Hematopoietic multipotent progenitor cell treated with erythropoietin and hydrocortisone succinate and interleukin-3 and kit ligand, for 15 days (in vitro differentiated cells): ENCODE measurements around the gene ALPK3.

Experiments
- DNase-seq: peaks from one replicate; pipeline ENCODE4 v3.0.0-alpha.2; 2015; ENCODE audit warnings: low spot score

The ALPK3 gene

DNA sequence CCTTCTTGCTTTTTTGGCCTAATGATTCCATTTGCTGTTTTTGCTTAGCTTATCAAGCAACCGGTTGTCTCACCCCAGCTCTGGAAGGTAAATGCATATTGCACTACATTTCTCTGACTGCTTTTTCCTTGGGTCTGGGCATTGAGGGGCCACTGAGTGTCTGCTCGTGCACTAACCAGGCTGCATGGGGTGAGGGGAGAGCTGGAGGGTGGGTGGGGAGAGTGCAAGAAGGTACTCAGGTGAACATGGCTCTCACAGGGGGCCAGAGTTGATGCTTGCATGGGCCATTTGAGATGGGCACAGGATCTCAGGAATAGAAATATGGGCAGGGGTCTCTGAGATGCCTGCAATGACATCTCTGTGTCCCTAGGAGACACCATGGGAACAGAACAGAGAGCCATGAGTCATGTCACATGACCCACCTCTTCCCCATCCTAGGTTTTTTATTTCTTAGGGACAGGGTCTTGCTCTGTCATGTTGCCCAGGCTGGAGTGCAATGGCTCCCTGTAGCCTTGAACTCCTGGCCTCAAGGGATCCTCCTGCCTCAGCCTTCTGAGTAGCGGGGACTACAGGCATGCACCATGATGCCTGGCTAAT, 6.2 kb downstream of the ALPK3 start:
- no peak for DNase-seq

DNA sequence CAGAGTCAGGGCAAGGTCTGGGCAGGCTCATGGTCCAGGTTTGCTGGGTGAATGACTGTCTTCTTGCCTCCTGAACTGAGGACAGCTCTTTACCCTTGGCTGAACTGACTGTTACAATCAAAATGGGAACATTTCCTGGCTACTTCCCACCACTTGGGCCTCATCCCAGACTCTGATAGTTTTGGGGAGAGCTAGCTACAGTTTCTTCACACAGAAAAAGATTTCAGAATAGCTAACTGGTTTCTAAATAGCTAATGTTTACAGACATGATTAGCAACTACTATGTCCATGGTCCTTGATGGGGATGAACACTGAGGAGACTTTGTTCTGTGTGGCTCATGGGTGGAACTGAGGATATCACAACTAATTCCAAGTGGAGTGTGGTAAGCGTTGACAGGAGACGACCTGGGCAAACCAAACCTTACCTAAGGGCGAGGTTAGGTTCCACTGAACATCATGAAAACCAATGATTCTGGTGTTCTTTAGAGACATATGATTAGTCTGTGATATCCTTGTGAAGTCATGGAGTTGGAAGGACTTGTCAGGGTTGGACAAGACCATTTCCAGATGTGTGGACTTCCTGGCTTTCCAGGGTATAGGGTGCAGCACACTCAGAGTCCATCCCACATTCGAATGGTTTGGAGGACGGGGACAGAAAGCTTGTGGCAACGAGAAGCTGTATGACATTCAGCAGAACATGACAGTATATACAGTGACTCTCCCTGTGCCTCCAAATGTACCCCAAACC, 7.3 kb downstream of the ALPK3 start:
- no peak for DNase-seq

DNA sequence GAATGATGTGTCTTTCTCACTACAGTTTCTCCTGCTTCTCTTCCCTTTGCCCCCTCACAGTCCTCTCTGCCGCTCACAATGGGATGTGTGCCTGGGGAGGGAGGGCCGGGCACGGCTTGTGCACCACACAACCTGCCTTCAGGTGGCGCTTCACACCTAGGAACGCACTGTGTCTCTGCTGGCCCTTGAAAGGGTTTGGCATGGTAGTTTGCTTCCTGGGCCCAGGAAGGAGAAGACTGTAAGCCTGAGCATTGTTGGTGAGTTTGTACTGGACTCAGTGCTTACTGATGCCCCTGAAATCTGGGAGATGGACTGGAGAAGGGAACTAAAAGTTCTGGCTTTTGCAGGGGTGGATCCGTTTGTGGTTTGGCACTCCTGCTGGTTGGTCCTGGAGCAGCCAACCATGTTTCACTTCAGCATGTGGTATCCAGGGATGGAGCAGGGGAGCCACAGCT, 9.2 kb downstream of the ALPK3 start:
- DNase-seq, result no peak

DNA sequence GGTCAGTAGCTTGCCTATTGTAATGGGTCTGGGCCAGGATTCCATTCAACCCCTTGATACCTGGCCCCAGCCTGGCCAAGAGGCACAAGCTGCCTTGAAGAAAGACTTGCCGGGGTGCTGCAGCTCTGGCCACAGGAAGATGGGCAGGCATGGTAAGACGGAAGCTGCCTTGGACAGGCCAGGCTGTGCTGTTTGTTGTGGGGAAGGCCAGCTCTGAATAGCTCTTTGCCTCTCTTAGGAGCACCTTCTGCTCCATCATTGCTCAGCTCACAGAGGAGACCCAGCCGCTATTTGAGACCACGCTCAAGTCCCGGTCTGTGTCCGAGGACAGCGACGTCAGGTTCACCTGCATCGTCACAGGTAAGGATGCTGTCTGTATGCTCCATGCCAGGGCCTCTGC, 10.1 kb downstream of the ALPK3 start:
- no peak for DNase-seq

DNA sequence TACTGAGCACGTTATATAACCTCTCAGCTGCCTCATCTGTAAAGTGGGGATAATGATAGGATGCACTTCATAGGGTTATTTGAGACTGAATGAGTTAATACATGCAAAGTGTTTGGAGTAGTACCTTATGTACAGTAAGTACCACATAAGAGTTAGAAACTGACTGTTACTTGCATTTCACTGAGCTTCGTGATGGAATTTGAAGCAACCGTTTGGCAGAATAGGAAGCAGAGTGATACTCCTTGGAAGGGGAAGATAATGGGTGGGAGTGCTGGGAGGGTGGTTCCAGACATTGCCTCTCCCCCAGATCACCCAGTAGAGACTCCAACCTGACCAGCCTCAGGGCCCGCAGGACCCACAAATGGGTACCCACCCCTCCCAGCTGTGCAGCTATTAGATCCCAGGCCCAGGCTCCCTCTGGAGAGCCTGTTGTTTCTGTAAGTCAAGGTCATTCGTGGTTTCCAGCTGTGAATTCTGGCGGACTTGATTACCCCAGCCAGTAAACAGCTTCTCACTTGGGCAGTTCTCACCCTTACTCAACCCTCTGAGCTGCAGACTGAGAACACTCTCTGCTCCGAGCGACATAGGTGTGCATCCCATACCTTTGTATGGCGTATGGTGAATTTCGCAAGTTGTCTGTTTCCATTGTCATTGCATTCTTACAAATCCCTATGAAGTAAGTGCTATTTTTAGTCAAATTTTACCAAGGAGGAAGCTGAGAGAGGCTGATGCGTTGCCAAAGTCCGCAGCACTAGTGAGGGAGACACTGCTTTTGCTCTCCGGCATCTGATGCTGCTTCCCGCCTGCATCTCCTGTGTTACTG, 11.1 kb downstream of the ALPK3 start:
- no peak for DNase-seq

DNA sequence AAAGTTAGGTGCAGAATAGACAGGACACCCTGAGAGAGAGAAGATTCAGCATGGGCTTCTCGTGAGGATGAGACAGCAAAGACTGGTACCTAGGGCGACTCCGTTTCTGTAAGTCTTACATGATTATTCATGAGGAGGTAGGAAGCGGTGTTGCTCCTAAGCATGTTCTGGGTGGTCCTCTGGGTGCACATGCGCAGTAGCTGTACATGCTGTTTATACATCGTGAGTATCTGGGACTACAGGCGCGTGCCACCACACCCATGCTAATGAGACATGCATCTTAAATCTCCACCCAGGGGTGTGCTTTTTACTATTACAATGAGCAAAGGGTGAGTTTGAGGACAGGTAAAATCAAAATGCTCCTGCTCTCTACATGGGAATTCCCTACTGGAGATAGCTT, 12.3 kb downstream of the ALPK3 start:
- DNase-seq, result no peak

DNA sequence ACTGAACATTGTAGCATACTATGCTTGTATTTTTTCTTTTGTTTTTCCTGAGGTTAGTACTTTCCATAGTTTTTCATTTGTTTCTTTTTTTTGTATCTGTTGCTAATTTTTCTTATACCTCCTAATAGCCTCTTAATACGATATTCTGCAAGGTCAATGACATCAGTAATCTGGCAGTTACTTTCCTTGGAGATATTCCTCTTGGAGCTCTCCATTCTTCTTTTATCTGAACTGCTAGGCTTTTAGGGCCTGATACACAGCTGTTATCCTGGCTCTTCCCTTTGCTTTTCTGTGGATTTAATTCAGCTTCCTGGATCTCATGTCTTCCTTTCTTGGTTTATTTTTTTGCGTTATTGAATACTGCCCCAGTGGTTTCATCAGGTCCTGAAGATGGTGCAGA, 12.9 kb downstream of the ALPK3 start:
- no peak for DNase-seq

DNA sequence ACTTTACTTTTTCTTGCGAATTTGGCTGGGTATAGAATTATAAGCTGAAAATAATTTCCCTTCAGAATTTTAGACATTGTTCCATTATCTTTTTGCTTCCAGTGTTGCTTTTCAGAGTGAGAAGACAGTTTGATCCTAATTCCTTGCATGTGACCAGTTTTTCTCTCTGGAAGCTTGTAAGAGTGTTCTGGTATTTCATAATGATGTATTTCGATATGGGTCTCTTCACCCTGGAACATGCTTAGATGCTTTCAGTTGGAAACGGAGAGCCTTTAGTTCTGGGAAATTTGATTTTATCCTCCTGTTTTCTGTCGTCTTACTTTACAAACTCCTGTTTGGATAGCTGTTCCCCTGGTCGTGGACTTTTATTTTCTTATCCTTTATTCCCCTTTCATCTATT, 13.9 kb downstream of the ALPK3 start:
- DNase-seq, result no peak

DNA sequence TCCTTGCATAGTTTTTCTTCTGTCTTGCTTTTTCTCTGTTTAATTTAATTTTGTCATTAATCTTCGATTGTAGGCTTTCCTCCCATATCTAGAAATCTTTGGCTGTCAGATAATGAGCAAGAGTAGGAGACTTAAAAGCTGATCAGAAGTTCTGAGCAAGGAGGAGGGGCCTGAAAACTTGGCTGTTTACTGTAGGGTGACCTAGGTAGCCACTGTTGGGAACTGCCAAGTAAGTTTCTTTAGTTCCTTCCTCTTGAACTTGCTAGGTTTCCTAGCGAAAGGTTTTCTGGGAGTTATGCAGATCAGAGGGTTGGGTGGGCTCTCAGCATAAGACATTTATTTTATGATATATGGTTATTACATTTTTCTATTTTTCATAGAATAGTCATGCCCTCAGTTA, 14.5 kb downstream of the ALPK3 start:
- DNase-seq, result no peak

DNA sequence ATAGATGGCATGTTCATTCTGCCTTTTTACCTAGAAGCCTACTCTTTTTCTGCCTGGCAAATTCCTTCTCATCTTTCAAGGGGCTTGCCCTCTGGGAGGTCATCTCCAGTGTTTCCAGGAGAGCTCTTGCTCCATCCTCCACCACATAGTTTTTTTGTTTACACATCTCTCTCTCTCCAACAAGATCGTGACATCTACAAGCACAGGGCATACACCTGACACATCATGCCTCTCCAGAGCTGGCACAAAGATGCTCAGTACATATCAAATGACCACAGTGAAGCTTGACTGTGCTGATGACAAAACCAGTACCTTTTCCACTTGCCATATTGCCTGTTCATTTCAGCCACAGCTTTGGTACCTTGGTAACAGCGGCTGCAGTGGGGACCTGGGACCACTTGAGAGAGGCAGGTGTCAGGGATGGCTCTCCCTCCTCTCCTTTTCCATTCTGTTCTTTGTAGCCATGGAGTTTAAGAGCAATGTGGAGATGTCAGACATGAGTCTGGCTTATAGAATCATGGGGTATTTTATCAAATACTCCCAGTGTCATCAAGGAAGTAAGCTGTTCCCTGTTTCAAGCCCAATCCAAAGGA, 15.4 kb downstream of the ALPK3 start:
- DNase-seq, result no peak

DNA sequence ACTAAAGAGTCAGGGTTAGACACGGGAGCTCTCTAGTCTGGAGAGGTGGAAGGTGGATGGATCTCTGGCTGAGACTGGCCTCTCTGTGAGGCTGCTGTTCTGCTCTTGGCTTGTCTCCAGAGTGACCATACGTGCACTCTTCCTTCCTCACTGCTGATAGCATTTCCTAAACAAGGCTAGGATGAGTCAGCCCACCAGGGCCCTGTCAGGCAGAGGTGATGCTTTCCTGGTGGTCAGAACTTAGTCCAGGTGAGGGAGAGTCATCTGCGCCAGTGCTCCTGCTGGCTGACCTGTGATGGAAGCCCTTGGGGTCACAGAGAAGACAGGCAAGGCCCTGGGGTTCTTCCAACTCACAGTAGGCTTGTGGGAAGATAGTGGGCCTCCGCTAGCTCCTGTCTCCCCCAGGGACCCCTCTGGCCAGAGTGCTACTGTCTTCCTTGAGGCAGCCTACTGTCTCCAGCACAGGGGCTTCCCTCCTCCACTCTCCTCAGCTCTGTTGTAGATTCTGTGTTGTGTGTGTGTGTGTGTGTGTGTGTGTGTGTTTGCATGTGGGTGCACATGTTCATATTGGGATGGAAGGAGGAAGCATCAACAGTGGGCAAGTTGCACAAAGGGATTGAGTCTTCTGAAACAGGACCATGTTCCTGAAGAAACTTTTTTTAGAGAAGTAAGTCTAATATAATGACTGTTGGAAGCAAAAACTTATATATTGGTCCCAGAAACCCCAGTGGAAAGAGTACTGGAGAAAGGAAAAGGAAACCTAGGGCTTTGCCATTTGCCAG, 16.5 kb downstream of the ALPK3 start:
- no peak for DNase-seq

DNA sequence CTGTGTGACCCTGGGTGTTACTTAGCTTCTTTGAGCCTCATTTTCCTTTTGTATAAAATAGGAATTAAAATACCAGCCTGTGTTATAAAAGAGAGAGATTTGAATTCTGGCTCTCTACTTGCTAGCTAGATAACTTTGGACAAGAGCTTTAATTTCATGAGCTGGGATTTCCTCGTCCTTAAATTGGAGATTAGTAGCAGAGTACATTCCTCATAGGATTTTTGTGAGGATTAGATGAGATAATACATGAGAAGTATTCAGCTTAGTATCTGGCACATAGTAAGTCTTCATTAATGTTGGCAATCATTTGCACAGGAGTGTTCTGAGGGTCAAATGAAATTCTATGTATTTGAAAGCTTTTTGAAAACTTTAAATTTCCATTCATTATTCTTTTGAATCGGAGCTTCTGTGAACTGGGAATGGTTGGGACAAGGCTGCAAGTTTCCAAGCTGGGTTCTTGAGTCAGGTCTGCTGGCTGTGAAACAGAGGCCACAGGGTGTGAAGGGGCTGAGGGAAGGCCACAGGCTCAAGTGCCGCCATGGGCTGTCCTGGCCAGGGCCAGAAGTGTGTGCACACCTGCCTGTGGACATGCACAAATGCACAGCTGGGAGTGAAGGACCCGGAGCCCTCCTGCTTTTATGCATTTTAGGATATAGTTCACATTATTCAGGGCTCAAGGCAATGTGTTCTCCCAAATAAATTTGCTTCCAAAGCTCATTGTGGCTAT, 17.2 kb downstream of the ALPK3 start:
- DNase-seq, result no peak

DNA sequence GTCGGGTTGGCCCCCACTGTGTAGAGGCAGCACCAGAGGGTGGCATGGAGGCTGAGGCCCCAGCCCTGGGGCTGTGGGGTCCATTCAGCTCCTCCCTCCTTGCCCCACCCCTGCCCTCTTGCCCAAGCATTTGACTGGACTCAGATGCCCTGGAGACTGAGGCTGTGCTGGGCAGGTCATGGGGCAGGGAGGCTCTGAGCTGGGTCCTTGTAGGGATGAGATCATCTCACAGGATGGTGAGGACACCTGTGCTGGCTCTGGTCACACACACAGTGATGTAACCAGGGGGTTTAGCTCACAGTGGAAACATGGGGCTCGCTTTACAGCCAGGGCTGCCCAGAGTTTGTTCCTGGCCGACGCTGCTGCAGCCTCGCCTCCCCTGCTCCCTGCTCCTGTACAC, 17.8 kb downstream of the ALPK3 start:
- no peak for DNase-seq

DNA sequence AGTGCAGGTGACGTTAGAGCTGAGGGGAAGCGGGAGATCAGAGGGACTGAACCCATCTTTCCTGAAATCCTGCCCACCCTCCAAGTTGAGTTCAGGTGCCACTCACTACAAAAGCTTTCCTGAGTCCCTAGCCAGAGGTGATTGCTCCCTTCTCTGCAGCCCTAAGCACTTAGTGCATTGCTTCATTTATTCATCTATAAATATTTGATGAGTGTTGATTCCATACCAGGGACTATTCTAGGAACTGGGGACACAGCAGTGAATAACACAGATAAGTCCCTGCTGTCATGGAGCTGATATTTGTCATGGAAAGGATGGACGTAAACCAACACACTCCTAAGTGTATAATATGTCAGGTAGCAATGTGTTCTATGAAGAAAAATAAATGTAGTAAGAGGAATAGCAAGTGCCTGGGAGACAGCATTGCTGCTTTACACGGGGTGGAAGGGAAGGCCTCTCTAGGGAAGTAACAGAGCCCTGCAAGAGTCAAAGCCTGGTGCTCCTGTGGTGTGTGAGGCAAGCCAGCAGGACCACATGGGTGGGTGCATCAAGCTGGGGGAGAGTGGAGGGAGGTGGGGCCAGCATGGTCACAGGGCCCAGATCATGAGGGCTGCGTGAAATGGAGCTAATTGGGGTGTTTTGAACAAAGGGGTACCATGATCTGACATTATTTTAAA, 18.6 kb downstream of the ALPK3 start:
- DNase-seq, result no peak

DNA sequence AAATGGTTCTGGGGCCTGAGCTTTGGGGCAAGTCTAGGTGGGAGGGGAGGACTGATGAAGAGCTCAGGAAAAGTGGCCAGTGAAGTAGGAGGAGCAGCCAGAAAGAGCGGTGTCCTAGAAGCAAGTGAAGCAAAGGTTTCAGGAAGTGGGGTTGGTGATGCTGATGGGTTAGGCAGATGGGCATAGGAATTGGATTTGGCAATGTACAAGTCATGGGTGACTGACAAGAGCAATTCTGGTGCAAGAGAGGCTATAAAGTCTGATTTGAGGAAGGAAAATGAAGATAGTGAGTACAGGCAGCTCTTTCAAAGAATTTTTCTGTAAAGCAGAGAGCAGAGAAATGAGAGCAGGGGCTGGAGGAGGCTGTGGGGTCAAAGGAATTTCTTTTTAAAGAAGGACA, 19.7 kb downstream of the ALPK3 start:
- DNase-seq, result no peak

DNA sequence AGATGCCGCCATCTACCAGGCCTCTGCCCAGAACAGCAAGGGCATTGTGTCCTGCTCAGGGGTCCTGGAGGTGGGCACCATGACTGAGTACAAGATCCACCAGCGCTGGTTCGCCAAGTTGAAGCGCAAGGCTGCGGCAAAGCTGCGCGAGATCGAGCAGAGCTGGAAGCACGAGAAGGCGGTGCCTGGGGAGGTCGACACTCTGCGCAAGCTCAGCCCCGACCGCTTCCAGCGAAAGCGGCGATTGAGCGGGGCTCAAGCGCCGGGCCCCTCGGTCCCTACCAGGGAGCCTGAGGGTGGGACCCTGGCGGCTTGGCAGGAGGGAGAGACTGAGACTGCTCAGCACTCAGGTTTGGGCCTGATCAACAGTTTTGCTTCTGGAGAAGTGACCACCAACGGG, 22.6 kb downstream of the ALPK3 start:
- DNase-seq, result no peak

DNA sequence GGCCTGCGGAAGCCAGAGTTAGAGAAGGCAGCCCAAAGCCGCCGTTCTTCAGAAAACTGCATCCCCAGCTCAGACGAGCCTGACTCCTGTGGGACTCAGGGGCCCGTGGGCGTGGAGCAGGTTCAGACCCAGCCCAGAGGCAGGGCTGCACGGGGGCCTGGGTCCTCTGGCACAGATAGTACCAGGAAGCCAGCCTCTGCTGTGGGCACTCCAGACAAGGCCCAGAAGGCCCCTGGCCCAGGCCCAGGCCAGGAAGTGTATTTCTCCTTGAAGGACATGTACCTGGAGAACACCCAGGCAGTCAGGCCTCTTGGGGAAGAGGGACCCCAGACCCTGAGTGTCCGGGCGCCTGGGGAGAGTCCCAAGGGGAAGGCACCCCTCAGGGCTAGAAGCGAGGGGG, 23.1 kb downstream of the ALPK3 start:
- no peak for DNase-seq

DNA sequence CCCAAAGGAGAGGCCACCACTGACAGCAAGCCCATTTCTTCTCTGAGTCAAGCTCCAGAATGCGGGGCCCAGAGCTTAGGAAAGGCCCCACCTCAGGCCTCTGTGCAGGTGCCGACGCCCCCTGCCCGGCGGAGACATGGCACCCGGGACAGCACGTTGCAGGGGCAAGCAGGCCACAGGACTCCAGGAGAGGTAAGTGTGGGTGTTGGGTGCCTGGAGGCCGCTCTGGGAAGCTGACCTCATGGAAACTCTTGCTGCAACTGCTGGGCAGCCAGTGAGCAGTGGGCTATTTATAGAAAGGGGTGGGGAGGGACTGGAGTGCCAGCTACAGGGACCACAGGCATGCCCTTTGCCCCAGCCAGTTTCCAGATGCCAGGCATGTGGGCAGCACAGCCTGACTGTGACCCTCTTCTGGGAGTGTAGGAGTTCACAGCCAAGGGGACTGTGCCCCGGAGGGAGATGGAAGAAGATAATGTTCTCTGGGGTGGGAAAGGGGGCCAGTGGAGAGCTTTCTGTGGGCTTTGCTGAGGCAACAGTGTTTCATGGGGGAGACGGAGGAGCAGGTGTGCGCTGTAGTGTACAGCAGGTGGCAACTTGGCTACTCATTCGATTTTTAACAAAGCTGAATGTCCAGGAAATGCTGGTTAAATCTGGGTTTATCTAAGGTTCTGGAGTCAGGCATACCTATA, 23.7 kb downstream of the ALPK3 start:
- DNase-seq, result no peak

DNA sequence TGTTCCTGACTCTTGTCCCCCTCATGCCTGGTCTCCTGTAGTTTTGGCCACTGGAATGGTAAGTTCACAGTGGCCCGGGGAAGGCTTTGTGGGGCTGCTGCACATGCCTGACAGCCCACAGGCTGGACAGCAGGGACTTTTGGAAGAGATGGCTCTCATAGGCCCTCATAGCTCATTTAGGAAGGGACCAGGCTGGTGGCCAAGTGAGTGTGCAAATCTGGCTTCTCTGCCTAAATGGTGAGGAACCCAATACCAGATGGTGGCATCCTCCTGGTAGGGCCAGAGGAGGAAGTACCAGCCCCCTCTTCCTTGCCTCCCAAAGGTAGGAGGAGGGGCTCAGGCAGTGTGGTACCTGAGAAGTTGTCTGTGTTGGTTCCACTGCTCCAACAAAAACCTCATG, 25.6 kb downstream of the ALPK3 start:
- no peak for DNase-seq

DNA sequence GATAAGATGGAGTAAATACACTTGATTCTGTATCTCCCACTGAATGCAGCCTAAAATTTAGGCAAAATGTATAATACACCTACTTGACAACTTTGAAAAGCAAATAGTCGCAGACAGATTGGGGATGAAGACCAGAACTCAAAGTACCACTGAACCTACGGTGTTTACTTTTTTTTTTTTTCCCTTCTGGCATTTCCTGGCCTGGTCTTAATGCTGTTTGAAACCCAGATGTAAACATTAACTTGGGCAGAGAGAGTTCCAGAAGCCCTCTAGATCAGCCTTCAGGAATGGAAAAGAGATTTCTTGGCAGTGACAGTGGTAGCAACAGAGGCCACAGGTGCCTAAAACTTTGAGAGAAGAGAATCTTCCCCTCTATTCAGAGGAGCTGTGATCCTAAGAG, 27.8 kb downstream of the ALPK3 start:
- DNase-seq, result no peak
